Keratinocyte (primary cell): ENCODE measurements around the gene CBX8.

ENCODE experiments used
- EZH2 ChIP-seq: IDR thresholded peaks from one replicate; pipeline ENCODE4 v1.6.1; 2012; ENCODE audit warnings: inconsistent platforms, mild to moderate bottlenecking, low read length, moderate library complexity
- TF ChIP-seq, protein P1 (sequence below), 3 experiments: IDR thresholded peaks in 1 of 3; conservative IDR thresholded peaks in 1 of 3; optimal IDR thresholded peaks in 1 of 3; 2 replicates in 2 of 3; 3 replicates in 1 of 3; pipeline versions ENCODE3 to v1.5.1; 2011; ENCODE audit warnings: low read length in 3 of 3, mild to moderate bottlenecking in 3 of 3, moderate library complexity in 2 of 3, control low read depth in 1 of 3, inconsistent platforms in 1 of 3; ENCODE audit not compliant: insufficient read depth in 2 of 3; ENCODE audit errors: extremely low read depth in 1 of 3

DNA sequence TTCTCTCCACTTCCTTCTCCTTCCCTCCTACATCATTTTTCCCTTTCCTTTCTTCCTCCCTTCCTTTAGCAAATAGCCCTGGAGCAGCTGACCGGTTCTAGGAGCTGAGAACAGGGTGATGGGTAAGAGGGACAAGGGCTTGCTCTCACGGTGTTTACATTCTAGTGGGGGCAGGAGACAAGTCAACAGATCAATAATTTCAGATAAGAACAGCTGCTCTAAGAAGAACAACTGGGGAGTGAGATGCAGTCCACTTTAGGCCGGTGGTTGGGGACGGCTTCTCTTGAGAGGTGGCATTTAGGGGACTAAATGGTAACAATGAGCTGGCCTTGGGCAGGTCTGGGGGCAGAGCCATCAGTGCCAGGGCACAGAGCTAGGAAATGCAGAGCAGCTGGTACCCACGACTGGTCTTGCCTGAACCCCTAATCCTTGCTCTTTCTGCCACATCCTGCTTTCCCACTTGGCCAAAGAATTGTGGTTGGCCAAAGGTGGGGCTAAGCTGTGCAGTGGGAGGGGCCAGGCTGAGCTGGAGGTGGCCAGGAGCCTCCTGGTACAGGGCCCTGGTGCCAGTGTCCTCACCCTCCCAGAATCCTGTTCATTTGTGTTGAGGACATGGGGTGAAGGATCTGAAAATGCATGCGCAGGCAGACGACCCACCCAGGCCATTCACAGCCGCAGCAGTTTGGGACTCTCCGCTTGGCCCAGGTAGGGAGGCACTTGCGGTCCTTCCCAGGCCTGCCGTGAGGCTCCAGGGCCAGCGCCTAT lies 24.6 kb upstream of the CBX8 start:
- TF ChIP-seq, protein P1, sequence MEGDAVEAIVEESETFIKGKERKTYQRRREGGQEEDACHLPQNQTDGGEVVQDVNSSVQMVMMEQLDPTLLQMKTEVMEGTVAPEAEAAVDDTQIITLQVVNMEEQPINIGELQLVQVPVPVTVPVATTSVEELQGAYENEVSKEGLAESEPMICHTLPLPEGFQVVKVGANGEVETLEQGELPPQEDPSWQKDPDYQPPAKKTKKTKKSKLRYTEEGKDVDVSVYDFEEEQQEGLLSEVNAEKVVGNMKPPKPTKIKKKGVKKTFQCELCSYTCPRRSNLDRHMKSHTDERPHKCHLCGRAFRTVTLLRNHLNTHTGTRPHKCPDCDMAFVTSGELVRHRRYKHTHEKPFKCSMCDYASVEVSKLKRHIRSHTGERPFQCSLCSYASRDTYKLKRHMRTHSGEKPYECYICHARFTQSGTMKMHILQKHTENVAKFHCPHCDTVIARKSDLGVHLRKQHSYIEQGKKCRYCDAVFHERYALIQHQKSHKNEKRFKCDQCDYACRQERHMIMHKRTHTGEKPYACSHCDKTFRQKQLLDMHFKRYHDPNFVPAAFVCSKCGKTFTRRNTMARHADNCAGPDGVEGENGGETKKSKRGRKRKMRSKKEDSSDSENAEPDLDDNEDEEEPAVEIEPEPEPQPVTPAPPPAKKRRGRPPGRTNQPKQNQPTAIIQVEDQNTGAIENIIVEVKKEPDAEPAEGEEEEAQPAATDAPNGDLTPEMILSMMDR (optimal IDR thresholded peaks at IDR 0.05 in 1 of 3, IDR thresholded peaks at IDR 0.05 in 1 of 3, conservative IDR thresholded peaks at IDR 0.05 in 1 of 3; ENCODE audit: extremely low read depth in 1 of 3, insufficient read depth in 2 of 3, low read length in 3 of 3) = no peak
- TF ChIP-seq EZH2 = no peak
